Measurements from ENCODE around the gene AP1G1.
"Not testable (repeated sequence)": the region's sequence is repeated elsewhere in the genome, so short reads cannot be mapped to it uniquely, and the experiment has no call there.

Gene AP1G1

DNA sequence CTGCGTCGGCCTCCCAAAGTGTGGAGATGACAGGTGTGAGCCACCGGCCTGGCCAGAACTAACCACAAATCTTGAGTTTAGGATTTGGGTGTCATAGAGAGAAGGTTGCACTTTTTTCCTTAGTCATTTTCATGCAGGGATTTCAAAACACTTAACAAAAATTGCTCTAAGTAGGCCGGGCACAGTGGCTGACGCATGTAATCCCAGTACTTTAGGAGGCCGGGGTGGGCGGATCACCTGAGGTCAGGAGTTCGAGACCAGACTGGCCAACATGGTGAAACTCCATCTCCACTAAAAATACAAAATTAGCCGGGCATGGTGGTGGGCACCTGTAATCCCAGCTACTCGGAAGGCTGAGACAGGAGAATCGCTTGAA, 1.5 kb upstream of the AP1G1 start:
- DNase-seq: not testable (repeated sequence)

DNA sequence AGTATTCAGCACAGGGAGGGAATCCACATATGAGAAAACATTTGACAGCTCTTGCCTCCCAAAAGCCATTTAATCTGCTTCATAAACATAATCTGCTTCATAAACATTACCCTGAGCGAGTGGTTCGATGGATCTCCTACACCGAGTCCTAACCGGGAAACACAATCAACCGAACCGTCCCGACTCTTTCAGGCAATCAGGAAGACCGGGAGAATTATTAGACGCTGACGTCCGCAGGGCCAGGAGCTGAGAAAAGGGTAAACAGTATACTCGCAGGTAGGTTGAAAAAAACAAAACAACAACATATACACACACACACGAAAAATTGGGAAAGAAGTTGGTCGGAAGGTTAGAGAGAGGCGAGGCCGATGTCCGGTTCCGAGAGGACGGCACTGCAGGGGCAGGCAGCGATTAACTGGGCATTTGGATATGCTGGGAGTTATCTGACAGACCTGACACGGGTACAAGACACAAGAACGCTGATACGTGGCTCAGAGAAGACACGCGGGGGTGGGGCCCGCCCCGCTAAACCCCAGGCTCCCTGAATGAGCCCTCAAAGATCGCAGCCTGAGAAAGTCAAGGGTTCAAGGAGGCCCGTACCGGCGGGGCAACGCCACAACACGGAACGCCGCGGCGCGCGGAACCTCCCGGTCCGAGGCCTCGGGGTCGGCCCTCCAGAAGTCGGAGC, 585 bp downstream of the AP1G1 start:
- peak in 7 of 56 donors; percentile 12 to 67 (median 42) for DNase-seq

DNA sequence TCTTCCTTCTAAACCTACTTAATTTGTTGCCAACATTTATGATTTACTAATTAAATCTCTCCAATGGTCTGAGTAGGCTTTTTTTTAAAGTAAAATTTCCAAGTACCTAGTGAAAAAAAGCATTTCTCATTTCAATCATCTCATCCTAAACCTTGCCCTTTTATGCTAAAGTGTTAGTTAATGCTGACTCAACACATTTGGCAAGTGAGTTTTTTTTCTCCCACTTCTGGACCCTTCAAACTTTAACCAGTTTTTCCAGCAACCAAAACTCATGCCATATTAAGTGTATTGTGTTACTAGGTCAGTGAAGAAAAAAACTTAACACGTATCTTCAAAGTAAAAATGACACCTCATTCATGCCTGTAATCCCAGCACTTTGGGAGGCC, 5.3 kb downstream of the AP1G1 start:
- DNase-seq: no peak

DNA sequence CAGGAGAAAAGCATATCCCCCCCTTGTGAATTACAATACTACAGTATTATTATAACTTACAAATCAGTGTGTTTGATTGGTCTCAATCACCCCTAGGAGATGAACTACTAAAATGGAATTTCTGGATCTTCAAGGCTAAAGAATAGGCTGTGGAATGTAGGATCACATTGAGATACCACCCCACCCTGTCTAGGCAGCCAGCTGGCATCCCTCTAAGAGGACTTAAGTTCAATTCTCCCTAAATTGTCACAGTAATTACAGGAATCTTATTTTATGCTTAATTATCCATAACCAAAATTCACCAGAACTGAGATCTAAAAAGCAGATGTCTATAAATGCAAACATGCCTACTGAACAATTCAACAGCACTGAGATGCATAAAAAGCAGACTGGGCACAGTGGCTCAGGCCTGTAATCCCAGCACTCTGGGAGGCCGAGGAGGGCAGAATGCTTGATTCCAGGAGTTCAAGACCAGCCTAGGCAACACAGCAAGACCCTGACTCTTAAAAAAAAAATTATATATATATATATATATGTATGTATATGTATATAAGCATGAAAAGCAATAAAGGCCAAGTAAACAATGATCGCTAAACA, 12.0 kb downstream of the AP1G1 start:
- DNase-seq: no peak

DNA sequence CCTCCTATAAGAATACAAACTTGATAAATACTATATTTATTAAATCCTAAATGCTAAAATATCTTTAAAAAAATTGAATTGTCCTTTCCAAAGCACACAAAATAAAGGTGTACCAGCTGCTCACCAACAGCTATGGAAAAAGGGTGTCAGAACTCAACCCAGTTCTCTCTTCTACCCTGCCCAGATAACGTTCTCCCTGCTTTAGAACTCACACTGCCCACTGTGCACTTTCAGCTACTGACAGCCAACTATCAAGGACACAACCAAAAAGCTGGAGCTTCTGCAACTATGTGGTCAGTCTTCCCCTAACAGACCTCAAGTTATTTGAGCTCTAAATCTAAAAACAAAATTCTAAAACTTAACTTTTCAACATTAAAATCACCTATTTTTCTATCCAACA, 13.7 kb downstream of the AP1G1 start:
- no peak for DNase-seq

DNA sequence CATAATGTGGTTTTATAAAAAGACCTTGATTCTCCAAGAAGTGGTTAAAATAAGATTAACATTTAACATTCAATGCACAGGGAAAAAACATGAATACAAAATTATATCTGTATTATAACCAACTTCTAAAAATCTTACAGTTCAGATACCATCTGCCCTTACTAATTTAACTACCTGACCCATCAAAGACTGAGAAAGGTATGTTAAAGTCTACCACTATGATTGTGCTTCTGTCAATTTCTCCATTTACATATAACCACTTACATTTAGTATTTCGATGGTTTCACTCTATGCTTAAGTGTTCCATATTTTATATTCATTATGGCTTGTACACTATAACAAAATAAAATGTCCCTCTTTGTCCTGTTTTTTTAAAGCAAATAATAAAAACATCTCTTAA, 14.6 kb downstream of the AP1G1 start:
- no peak for DNase-seq

DNA sequence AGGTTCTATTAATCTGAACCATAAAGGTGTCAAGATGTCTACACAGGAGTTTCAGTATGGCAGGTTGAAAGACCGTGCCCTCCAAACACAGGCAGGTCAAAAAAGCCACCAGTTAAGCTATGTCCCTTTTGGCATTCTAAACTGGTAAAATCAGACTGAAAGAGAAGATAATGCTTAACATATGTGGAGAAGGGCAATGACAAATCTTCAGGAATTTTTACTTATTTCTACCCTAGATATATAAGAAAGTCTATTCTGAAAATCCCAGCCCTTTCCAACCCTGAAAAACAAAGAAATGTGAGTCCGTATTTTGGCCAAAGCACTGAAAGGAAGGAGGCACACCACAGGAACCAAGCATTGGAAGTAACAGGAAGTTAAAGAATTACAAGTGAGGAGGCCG, 16.5 kb downstream of the AP1G1 start:
- DNase-seq: no peak

DNA sequence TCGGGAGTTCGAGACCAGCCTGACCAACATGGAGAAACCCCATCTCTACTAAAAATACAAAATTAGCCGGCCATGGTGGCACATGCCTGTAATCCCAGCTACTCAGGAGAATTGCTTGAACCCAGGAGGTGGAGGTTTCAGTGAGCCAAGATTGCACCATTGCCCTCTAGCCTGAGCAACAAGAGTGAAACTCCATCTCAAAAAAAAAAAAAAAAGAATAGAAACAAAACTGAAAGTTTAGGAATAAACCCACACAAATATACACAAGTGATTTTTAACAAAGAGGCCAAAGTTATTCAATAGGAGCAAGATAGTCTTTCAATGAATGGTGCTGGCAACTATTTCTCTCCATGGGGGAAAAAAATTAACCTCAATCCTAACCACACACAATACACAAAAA, 18.3 kb downstream of the AP1G1 start:
- not testable (repeated sequence) for DNase-seq

DNA sequence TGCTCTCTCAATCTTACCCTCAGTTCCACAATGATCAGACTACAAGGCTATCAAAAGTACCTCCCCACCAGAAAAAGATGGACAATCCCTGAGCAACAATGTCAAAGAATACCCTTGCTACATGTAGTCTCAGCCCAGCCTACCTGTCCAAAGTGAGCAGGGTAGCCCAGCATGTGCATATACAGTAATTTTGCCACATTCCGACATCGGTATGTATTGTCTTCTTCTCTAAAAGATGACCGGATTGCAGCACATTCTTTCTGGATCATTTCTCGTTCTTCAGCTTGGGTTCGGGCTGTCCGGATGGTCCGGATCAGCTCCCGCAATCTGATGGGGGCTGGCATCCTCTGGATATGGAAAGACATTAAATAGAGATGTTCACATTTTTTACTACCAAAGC, 19.5 kb downstream of the AP1G1 start:
- DNase-seq: no peak

DNA sequence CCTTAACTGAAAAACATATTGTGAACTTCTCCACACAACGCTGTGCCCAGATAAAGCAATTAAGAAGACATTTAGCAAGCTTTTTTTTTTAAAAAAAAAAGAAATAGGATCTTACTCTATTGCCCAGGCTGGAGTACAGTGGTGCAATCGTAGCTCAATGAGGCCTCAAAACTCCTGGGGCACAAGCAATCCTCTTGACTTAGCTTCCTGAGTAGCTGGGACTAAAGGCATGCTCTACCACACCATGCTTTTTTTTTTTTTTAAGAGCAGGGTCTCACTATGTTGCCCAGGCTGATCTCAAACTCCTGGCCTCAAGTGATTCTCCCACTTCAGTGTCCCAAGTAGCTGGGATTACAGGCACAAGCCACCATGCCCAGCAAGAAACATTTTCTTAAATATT, 20.1 kb downstream of the AP1G1 start:
- DNase-seq: no peak

DNA sequence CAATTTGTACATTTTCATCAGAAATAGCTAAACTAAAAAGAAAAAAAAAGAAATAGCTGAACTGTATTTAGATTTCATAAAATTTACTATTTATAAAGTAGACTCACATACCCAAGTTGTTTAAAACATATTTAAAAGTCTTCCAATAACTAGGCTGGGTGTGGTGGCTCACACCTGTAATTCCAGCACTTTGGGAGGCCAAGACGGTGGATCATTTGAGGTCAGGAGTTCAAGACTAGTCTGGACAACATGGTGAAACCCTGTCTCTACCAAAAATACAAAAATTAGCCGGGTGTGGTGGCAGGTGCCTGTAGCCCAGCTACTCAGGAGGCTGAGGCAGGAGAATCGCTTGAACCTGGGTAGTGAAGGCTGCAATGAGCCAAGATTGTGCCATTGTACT, 23.5 kb downstream of the AP1G1 start:
- DNase-seq: not testable (repeated sequence)

DNA sequence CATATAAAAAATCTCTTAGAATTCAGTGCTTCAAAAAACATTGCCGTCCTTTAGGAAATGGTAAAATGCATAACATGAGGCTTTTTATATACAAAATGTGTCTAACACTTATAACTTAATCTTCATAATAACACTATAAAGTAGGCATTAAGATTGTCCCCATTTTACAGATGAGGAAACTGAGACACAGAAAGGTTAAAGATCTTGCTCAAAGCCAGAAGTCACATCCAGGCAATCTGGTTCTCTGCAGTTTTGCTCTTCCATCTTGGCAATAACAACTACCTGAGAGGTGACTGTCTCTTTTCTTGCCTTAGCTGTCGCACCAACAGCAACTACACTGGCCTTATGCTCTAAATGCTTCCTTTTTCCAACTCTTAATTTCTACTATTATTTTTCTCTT, 24.5 kb downstream of the AP1G1 start:
- no peak for DNase-seq

DNA sequence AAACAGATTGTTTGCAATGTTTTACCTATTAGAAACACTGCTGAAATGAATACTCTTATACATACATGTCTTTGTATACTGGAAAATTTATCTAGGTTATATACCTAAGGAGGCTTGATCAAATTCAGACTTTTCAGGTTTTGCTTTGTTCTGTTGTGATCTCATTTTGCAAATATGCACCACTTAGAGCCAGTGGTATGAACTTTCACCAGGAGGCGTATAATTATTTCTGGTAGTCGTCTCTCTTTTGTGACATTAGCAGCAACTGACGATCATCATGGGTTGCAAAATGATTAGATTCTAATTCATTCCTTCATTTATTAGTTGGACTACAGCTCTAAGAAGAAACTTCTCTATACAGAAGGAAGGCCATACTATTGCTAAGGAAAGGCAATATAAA, 26.9 kb downstream of the AP1G1 start:
- no peak for DNase-seq

DNA sequence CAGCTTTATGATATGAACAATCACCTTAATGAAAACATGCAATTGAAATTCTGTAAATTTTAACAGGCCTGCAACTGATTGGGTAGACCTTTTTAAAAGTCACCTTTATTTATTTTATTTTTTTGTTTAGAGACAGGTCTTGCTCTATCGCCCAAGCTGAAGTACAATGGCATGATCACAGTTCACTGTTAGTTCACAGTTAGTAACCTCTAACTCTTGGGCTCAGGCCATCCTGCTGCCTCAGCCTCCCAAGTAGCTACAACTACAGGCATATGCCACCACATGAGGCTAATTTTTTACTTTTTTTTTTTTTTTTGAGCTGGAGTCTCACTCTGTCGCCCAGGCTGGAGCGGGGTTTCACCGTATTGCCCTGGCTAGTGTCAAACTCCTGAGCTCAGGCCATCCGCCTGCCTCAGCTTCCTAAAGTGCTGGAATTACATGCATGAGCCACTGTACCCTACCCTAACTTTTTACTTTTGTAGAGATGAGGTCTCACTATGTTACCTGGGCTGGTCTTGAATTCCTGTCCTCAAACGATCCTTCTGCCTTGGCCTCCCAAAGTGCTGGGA, 28.0 kb downstream of the AP1G1 start:
- DNase-seq: no peak

DNA sequence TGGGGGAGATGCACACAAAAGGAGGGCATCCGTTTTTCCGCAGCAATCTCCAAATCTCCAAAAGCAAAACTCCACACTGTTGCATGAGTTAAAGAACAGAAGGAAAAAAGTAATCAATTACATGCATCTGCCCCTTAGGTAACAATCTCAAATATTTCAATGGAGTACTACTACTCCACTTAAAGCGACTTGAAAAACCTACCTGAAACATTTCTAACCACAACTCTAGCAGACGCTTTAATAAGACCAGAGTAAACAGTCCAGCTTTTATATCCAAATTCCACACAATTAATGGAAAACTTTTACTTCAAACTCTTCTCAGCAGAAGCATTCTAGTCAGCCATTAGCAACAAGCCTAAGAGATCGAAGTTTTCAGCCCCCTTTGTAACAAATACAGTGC, 29.9 kb downstream of the AP1G1 start:
- no peak for DNase-seq

DNA sequence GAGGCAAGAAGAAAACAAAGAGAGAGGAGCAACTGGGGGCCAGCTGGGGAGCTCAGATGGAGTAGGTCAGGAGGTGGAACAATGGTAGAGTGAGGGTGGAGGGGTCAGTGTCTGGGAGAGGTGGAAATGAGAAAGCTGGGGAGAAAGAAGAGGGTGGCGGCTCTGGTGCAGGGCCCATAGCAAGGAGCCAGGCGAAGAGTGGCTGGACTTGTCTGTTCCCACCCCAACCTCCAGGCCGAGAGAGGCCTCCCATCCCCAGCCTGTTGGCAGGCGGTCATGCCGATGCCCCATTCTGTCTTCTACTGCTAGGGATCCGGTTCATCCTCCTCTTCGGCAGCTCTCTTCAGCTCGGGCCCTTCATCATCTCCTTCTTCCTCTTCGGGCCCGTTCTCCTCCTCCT, 31.3 kb downstream of the AP1G1 start:
- no peak for DNase-seq

DNA sequence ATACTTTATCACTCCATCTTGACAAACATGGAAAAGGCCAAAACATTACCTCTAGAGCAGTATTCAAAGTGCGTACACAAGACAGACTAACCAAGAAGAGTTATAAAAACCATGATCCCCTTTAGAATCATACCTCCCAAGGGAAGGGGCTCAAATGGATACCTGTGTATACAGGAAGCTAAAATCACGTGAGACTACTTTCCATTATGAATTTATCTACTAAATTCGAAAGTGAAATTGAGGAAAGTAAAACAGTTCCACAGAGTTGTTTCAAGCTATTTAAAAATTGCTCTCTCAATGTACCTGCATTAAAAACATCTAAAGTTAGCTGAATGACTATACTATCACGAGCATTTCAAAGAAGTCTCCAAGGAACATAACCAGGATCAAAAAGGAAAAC, 32.7 kb downstream of the AP1G1 start:
- no peak for DNase-seq

DNA sequence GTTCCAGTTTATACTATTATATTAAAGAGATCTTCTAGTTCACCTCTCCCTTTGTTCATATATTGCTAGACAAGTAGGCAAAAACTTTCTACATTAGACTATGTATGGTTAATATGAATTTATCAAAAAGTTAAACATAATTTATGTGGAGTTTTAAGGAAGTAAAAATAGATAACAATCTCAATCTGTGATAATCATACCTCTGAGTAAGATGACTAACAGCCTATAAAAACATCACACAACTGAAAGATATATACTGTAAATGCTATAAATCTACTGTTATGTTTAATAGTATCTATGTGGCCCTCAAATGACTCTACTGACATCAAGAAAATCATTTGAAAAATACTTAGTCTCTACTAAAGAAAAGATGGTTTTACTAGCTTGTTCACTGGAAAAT, 37.1 kb downstream of the AP1G1 start:
- no peak for DNase-seq

DNA sequence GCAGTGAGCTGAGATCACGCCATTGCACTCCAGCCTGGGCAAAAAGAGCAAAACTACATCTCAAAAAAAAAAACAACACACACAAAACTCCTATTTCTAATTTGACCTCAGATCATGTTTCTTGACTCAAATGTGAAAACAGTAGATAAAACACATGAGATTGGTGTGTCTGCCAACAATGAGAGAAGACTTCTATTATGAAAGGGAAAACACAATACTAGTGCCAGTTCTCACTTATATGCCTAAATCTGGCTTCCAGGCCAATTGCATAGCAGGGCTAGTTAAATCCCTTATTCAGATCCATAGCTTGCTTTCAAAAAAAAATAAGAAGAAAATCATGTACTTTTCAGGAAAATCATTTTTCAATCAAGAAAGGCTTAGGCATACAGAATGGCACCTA, 39.4 kb downstream of the AP1G1 start:
- DNase-seq: no peak

DNA sequence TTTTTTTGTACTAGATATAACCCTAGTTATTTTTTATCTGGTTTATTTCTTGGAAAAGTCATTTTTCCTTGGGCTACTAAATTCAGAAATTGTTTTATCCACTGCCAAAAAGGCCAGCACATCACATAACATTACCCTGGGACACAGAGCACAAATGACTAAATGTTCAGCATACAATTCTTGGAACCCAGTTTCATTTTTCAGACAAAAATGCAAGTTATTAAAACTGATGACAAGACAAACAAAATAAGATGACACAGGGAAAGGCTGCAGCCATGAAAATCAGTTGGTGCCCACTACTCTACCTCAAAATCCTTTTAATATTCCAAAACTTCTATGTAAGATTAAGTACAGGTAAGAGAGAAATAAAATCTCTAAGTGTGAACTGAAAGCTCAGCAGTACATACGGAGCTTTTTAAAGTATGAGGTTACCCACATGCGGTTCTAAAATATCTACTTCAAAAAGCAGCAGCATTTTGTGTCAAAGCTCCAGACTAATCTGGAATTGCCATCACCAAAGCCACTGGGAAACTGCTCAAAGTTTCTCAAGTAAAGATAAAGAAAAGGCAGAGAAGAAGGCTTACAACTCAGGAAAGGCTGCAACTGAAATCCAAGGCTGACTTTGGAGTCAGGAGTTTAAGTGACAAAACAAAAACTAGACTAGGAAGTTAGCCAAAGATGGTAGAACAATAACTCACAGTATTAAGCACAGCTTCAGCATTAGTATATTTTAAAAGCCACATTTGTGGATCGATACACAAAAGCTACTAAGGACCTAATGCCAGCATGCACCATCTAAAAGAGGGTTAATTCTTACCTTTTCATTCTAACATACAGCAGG, 41.4 kb downstream of the AP1G1 start:
- peak in 1 of 56 donors; percentile 9 for DNase-seq

DNA sequence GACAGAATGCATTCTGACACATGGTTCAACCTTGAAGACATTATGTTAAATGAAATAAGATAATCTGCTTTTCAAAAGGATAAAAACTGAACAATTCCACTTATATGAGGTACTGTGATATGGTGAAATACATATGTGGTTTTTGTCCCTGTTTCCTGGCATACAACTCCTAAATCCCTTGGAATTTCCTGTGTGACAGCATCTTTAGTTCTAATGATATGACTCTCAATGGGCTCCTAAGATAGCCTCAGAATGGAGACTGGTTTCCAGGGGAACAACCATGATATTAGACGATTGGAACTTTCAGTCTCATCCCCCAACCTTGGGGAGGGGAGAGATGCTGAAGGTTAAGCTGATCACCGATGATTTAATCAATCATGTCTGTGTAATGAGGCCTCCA, 46.4 kb downstream of the AP1G1 start:
- no peak for DNase-seq

DNA sequence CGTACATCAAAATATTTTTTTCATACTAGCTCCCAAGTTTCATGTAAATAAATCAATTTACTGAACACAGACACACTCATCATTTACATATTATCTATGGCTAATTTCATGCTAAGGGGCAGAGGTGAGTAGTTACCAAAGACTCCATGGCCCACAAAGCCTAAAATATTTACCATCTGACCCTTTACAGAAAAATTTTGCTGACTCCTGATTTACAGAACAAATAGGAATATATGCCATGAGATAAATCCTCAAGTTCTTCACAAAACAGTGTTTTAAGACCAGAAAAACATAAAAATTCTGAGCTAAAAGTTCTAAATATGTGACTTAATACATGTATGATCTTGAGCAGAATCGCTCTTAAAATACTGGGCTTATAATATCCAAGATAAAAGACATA, 47.5 kb downstream of the AP1G1 start:
- no peak for DNase-seq
